Body of pancreas (tissue), 4 donors: Measurements from ENCODE around the gene MRAS.

Experiments
- CTCF ChIP-seq, 7 experiments: fragments of 450-650 bp in 4 of 7; fragments of 200-600 bp in 3 of 7; sonication (generic) in 3 of 7; IDR thresholded peaks; one replicate each; pipeline ENCODE4 v1.5.1; 2016 to 2019; ENCODE audit warnings: antibody characterized with exemption in 7 of 7
- POLR2A ChIP-seq, 3 donors: fragments of 450-650 bp; IDR thresholded peaks; one replicate each; pipeline ENCODE4 v1.6.1; 2016; ENCODE audit warnings: antibody characterized with exemption in 3 of 3, mild to moderate bottlenecking in 2 of 3

- TF ChIP-seq POLR2A (IDR thresholded peaks at IDR 0.05) (no peak), CTCF (IDR thresholded peaks at IDR 0.05) (no peak)
These were observed 85.5 kb downstream of the MRAS start for GRCh38 chr3:138433892-138434275.
